ENCODE measurements around the gene PDCD1LG2.
"Not testable (repeated sequence)": the region's sequence is repeated elsewhere in the genome, so short reads cannot be mapped to it uniquely, and the experiment has no call there.

PDCD1LG2 gene

DNA sequence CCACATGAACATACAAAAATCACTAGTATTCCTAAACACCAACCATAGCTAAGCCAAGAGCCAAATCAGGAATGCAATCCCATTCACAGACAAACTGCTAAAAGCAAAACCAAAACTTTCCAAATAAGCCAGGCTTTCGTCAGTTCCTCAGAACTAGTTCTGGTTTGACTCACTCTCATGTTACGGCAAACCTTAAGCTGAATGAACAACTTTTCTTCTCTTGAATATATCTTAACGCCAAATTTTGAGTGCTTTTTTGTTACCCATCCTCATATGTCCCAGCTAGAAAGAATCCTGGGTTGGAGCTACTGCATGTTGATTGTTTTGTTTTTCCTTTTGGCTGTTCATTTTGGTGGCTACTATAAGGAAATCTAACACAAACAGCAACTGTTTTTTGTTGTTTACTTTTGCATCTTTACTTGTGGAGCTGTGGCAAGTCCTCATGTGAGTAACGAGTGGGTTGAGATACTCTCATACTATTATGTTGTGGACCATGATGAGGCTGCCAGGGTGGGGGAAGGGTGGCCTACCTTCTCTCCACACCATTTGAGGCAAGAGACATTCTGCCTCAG, at the start of gene PDCD1LG2:
PDCD1LG2 (plus strand) TSS at position 172 of the 572 bp plus-strand sequence. CDS start 12,016 bp downstream, outside the sequence.
- FAIRE-seq: no peak

DNA sequence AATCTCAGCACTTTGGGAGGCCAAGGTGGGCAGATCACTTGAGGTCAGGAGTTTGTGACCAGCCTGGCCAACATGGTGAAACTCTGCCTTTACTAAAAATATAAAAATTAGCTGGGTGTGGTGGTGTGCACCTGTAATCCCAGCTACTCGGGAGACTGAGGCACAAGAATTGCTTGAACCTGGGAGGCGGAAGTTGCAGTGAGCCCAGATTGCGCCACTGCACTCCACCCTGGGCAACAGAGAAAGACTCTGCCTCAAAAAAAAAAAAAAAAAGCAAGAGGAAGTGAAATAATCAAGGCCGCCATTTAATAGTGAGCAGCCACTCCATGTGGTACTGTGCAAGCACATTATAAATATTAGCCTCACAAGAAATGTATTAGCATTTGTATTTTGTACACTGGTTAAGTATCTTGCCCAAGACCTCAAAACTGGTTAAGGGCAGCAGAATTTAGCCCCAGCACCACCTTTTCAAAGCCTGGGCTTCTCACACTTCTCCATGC, 45.5 kb upstream of the PDCD1LG2 start:
- not testable (repeated sequence) for FAIRE-seq

DNA sequence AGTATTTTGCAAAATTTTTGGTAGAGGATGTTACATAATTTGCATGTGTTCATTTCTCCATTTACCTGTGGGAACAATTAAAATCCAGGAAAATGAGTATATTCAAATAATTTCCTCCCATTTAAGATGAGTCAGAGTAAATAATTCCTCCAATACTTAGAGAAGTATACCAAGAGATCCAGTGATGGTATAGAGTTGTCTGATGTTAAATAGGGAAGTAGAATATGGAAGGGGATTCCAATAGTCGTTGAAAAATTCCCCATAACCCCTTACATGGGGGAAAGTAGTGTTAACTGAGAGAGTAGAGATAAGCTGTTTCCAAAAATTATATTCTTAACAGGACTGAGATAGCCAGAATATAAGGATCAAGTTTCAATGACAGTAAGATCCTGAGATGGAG, 44.3 kb upstream of the PDCD1LG2 start:
- no peak for FAIRE-seq

DNA sequence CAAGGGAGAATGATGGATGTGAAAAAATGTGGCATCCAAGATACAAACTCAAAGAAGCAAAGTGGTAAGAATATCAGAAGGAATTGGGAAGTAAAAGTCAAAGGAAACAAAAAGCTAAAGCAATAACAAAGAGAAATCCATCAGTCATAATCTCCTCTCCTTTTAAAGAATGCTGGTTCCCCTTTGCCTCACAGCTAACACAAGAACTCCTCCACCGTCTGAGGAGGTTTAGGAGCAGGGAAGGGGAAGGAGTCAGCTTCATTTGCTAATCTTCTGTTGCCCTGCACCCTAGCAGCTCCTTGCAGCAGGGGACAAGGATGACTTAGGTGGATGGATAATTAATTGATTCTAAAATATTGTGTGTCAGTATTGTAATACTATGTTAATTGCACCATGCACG, 43.6 kb upstream of the PDCD1LG2 start:
- FAIRE-seq: no peak

DNA sequence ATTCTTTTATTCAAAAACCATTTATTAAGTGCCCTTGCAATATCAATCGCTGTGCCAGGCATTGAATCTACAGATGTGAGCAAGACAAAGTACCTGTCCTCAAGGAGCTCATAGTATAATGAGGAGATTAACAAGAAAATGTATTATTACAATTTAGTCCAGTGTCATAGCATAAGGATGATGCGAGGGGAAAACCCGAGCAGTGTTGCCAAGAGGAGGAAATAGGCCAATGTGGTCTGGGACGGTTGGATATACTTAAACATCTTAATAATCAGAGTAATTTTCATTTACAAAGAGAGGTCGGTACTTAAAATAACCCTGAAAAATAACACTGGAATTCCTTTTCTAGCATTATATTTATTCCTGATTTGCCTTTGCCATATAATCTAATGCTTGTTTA, 41.5 kb upstream of the PDCD1LG2 start:
- no peak for FAIRE-seq

DNA sequence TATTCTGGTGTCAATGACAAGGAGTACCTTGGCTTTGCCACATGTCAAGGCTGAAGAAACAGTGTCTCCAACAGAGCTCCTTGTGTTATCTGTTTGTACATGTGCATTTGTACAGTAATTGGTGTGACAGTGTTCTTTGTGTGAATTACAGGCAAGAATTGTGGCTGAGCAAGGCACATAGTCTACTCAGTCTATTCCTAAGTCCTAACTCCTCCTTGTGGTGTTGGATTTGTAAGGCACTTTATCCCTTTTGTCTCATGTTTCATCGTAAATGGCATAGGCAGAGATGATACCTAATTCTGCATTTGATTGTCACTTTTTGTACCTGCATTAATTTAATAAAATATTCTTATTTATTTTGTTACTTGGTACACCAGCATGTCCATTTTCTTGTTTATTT, 40.2 kb upstream of the PDCD1LG2 start:
- no peak for FAIRE-seq

DNA sequence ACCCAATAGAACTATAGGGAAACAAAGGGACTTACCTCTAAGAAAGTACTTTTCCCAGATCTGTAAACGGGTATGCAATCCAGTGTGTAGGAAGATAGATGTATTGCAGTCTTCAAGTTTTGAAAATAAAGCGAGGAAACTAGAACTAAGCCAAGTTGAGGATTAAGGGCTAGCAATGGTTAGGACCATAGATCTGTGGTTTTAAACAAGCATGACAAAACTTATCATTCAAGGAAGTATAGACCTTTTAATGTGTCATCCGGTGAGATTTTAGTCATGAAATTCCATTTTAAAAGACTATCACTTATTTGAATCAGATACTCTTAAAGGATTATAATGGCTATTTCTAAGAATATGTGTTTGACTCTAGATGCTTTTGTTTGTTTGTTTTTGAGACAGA, 39.5 kb upstream of the PDCD1LG2 start:
- no peak for FAIRE-seq

DNA sequence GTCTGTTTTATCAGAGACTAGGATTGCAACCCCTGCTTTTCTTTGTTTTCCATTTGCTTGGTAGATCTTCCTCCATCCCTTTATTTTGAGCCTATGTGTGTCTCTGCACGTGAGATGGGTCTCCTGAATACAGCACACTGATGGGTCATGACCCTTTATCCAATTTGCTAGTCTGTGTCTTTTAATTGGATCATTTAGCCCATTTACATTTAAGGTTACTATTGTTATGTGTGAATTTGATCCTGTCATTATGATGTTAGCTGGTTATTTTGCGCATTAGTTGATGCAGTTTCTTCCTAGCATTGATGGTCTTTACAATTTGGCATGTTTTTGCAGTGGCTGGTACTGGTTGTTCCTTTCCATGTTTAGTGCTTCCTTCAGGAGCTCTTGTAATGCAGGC, 34.7 kb upstream of the PDCD1LG2 start:
- FAIRE-seq: not testable (repeated sequence)

DNA sequence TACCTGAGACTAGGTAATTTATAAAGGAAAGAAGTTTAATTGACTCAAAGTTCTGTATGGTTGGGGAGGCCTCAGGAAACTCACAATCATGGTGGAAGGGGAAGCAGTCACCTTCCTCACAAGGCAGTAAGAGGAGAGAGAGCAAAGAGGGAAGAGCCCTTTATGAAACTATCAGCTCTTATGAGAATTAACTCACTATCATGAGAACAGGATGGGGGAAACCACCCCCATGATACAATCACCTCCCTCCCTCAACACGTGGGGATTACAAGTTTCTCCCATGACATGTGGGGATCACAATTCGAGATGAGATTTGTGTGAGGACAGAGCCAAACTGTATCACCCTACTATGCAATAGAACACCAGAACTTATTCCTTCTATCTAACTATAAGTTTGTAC, 32.1 kb upstream of the PDCD1LG2 start:
- no peak for FAIRE-seq

DNA sequence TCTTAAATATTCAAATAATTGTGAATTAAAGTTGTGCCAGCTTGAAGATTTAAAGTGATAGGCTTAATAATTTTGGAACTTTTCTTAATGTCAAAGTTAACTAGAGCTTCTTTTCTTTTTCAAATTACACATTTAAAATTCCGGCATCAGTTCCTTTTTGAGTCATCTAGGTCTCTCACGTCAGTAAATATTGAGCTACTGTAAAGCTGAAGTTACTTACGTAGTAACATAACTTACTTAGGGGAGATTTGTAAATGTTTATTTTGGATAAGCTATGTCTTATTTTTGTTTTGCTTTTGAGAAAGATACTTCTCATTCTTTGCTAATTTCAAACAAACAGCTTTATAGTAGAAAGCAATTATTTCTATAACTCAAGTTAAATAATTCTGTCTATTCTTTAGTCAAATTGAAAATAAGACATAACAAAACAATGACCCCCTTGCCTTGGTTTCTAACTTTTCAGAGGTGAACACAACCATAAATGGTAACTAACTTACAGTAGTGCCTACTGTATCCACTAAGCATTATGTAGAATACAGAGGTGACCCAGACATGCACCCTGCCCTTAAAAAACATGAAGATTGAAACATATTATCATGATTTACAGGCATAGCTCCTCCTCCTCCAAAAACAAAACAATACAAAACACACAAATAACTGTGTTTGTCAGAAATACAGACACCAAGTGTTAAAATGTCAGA, 30.2 kb upstream of the PDCD1LG2 start:
- no peak for FAIRE-seq

DNA sequence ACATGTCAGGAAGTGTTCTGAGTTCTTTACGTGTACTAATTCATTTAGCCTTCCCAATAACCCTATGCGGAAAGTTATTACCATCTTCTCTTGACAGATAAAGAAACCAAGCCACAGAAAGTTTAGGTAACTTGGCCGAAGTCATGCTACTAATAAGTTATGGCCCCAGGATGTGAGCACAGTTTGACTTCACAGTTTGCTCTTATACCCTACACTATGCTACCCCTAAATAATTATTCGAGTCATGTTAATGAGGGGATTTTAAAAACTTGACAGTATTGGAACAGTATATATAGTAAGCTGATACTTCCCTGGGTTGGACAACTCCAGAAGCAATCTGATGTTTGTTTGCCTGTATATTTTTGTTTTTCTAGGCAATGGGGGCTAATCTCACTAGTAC, 29.4 kb upstream of the PDCD1LG2 start:
- no peak for FAIRE-seq

DNA sequence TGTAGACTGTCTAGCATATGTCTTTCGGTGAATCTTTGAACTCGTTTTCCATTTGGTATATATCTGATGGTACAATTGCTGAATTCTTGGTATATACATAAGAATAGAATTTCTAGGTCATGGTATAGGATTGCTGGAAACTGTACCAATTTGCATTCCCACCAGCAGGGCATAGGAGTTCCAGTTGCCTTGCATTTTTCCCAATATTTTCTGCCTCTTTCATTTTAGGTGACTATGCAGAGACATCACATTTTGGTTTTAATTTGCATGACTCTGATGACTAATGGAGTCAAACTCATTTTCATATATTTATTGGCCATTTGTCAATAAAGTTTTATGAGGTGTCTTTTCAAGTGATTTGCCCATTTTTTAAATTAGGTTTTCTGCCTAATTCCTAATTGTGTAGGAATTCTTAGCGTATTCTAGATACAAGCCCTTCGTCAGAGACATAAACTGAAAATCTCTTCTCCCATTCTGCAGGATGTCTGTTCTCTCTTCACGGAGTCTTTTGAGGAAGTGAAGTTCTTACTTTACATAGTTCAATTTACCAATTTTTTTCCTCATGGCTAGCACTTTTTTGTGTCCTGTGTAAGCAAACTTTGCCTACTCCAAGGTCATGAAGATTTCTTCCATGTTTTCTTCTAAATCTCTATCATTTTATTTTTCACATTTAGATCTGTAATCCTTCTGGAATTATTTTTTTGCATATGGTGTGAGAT, 28.9 kb upstream of the PDCD1LG2 start:
- no peak for FAIRE-seq

DNA sequence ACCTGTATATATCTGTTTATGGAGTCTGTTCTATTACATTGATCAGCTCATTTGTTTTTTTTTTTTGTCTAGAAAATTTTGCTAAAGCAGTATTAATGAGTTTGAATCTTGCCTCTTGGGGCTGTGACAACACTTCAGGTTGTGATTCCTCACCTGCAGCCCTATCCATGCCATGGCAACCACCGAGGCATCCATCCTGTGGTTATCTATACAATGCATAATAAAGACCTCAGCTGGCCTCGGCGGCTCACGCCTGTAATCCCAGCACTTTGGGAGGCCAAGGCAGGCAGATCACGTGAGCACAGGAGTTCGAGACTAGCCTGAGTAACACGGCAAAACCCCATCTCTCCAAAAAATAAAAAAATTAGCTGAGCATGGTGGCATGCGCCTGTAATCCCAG, 28.1 kb upstream of the PDCD1LG2 start:
- FAIRE-seq: no peak

DNA sequence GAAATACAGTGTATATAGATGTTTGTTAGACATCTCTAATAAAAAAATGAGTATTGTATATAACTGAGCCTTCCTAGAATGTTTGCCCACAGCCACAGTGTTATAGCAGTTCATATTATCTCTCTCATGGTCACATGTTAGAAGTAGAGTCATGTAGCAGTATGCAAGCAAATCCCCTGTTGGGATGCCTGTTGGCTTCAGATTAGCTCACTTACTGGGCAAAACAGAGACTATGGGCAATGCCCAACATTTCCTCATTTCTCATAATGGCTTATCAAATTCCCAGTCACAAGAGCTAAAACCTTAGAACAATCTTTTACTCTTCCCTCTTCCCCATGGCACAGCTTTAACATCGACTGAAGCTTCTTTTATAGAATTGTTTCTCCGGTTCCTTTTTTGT, 27.0 kb upstream of the PDCD1LG2 start:
- FAIRE-seq: no peak

DNA sequence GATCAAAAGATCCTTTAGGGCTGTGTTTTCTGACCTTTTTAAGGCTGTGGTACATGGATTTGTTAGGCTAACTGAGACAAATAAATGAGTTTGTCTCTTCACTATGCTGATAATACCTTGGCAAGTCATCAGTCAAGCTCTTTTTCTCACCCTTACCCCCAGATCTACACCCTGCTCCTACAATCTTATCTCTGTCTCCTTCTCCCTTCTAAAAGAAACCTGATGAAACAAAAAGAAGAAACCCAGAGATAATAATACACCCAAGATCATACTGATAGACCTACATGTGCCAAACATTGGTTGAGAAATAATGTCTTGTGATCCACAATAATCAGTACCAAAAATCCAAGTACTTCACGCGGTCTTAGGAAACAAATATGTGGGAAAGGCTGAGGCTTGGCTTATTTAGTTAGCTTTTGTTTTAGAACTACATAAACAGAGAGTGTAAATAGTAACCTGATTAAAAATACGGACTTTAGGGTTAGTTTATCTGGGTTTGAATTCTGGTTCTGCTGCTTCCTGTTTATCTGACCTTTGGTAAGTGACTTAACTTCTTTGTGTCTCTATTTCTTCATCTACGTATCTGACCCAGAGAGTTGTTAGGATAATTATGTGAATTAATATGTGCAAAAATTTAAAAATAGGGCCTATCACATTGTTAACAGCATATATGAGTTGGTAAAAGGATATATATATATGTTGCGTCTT, 24.8 kb upstream of the PDCD1LG2 start:
- no peak for FAIRE-seq

DNA sequence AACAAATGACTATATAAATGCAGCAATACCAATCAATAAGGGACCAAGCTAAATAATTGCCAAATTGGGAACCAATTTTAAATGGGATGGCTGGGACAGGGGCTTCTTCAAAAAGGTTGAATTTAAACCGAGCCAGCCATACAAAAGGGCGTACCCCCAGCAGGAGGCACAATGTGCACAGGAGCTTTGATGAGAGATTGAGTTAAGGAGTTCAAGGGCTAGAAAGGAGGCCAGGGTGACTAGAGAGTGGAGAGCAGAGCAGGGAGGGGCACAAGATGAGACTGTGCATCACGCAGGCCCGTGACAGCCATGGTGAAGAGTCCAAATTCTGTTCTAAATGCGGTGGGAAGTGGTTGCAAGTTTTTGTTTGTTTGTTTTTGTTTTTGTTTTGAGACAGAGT, 23.3 kb upstream of the PDCD1LG2 start:
- FAIRE-seq: no peak

DNA sequence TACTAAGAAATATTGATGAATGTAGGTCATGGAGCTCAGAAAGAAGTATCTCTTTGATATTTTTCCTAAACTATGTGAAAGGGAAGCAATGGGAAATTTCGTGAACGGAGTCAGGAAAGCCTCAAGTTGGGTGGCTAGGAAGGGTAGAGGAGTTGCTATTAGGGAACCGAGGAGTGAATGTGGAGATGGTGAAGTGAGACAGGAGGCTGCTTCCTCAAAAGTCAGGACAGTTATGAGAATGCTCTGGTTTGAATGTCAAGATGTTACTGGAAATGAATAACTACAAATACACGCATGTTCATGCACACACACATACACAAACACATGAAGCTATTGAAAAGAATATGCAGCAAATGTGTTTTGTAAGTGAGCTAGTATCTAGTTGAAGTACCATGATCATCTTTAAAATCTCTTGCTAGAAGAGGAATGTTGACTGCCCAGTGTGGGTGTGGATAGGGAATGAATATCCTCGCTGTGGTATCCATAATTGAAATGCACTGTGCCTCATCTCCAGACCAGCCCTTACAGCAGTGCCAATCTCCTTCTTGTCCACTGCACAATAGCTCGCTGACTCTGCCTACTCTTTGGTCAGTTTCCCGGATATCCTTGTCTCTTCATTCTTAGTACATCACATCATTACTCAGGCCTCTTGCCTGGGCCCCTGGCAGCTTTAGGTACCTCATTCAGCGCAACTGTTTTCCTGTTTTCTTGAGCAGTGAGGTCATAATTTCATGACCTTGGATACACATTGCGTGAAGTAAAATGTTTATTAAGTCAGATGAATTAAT, 21.9 kb upstream of the PDCD1LG2 start:
- no peak for FAIRE-seq

DNA sequence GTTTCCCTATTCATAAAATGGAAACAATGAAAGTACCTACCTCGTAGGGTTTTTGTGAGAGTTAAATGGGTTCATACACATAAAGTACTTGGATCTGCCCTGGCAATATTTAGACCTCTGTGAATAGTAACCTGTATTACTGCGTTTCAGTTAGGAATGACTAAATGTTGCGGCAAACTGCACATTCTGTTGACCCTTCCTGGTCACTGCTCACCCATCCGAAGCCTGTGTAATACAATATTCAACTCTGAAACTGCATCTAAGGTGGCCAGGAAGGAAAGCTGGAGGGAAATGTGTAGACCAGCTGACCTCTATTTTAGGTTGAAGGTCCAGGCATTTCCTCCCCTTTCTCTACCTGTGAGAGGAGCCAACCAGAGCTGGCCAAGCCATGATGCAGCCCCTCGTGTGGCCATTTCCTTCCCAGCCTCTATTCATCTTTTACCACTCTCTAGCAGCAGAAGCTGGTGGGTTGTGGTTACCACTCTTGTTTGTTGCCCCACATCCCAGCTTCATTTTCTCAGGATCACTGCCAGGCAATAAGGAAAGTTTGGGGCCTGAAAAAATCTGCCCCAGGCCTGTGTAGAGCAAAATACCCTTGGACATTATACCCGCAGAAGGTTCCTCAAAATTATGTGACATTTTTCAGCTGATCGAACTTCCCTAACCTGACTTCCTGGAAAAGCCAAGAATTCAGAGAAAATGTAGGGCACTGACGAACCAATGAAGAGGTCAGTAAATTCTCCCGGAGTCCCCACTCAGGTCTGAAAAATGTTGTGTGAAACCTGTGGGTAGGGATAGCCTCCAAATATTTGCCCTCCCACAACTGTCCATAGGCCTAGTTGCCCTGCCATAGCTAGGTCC, 20.5 kb upstream of the PDCD1LG2 start:
- no peak for FAIRE-seq

DNA sequence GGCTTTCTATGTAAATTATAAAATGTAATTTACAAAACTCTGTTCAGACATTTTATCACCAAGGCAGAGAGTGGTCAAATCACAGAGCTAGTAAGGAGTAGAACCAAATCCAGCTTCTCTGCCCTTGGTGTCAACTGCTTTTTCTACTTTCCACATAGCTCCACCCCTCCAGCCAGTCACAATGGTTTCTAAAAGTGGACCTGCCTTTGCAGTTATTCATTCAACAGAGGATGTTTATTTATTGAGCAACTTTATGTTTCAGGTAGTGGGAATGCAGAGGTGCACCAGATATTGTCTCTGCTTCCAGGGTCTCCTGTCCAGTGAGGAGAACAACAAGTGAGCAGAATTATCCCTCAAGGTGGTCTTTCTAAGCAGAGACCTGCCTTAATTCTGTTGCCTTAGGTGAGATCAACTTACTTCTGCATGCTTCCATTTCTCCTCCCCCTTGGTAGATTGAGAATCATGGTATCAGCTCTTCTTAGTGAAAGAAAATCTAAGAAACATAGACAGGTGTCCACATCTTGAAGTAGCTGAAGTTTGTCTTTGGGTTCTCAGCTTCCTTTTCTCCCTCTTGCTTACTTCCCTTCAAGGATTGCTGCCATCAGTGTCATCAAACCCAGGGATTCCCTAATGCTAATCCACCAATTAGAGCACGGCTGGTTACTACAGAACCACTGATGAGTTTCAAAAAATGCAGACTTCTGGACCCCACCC, 17.2 kb upstream of the PDCD1LG2 start:
- FAIRE-seq: no peak

DNA sequence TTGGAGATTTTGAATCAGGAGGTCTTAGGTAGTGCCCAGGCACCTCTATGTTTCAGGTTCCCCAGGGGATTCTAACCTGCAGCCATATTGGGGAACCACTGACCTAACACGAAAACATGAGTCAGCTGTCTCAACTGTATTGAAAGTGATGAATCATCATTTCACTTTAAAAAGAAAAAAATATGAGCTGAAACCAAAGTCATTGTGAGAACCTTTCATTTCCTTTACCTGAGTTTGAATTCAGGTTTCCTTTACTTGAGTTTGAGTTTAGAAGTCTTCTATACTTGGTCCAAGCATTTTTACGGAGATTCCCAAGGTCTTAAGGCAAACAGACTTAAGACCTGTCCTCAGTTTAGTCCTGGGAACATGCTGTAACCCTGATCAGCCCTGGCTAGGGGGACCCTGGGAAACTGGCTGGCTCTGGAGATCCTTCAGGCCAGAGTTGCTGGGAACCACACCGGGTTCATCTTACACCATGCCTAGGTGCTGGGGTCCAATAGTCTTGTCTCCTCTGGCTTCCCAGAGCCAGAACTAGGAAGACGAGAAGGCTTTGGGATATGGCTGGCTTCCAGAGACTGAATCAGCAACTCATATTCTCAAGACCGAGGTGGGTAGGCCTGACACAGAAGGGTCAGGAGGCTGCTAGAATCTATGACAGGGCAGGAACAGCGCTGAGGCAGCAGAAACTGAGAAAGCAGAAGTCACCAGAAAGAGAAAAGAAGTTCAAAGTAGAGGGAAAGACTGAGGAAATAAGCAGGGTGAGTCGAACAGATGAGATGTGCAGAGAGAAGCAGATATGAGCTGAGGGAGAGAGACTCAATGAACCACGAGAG, 16.4 kb upstream of the PDCD1LG2 start:
- no peak for FAIRE-seq

Data from islet of Langerhans (tissue), 1 donor.